Coronary artery (tissue), 2 donors: ENCODE data around the gene CHKA.
A peak's percentile ranks its signal among the peaks of the same experiment; 100 is the strongest.

Experiments used
- DNase-seq: peaks from one replicate; pipeline ENCODE4 v3.0.0-alpha.2; 2017; ENCODE audit warnings: low spot score
- H3K27ac ChIP-seq, 2 donors: fragments of 200-600 bp; sonication (generic); one replicate each; pipeline ENCODE4 v1.5.1; 2016 to 2019
- H3K4me3 ChIP-seq: fragments of 200-600 bp; sonication (generic); 2 replicates; pipeline ENCODE4 v1.5.1; 2016; ENCODE audit warnings: mild to moderate bottlenecking, moderate library complexity
- TF ChIP-seq, protein P1 (sequence below): fragments of 200-600 bp; sonication (generic); IDR thresholded peaks from one replicate; pipeline ENCODE4 v1.5.1; 2019; ENCODE audit warnings: antibody characterized with exemption

The CHKA gene

DNA sequence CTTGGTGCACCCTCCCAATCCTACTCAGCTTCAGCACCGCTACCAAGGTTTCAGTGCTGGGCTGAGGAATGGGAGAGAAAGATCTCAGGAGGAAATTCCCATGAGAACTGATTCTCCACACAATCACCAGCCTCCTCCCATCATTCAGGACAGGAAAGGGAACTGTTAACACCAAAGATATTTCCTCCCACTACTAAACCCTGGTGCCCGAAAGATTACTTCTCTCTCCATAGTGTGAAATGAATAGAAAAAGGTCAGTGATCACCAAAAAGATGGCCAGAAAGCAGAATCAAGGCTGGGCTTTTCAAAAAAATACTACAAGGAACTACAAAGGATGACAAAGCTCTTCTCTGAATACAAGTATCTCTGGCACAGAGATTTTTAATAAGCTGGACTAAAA is 56.3 kb downstream of the CHKA start:
- Histone ChIP-seq H3K4me3 (no peak overlapping the region), H3K27ac (no peak overlapping the region)
- DNase-seq, result no peak
- TF ChIP-seq, protein P1, sequence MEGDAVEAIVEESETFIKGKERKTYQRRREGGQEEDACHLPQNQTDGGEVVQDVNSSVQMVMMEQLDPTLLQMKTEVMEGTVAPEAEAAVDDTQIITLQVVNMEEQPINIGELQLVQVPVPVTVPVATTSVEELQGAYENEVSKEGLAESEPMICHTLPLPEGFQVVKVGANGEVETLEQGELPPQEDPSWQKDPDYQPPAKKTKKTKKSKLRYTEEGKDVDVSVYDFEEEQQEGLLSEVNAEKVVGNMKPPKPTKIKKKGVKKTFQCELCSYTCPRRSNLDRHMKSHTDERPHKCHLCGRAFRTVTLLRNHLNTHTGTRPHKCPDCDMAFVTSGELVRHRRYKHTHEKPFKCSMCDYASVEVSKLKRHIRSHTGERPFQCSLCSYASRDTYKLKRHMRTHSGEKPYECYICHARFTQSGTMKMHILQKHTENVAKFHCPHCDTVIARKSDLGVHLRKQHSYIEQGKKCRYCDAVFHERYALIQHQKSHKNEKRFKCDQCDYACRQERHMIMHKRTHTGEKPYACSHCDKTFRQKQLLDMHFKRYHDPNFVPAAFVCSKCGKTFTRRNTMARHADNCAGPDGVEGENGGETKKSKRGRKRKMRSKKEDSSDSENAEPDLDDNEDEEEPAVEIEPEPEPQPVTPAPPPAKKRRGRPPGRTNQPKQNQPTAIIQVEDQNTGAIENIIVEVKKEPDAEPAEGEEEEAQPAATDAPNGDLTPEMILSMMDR, result no peak

DNA sequence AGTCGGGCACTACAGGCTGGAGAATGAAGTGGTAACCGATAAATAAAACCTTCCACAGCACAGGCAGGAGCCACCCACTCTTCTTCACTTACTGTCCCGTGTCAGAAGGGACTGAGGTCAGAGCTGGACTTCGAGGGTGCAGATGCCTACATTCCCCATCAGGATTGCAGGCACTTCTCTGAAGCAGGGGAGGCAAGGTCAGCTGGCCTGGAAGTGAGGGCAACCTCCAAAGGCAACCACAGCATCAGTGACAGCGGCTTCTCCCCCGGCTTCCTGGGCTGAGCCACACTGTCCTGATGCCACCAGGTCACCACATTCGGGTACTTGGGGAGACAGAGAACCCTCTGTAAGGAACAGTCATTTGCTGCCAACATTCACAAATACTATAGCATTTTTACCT is 59.7 kb downstream of the CHKA start:
- H3K27ac ChIP-seq, result no peak overlapping the region
- TF ChIP-seq, protein P1, result no peak
- peak; percentile 54 for DNase-seq
- no peak overlapping the region for H3K4me3 ChIP-seq

DNA sequence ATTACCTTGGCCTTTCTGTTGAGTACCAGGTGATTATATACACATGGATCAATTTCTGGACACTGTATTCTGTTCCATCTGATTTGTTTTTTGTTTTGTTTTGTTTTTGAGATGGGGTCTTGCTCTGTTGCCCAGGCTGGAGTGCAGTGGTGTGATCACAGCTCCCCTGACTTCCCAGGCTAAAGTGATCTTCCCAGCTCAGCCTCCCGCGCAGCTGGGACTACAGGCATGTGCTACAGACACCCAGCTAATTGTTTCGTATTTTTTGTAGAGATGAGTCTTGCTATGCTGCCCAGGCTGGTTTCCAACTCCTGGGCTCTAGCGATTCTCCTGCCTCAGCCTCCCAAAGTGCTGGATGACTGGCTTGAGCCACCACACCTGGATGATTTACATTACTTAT is 63.4 kb downstream of the CHKA start:
- no peak for DNase-seq
- H3K27ac ChIP-seq, result no peak overlapping the region
- TF ChIP-seq, protein P1, result no peak
- H3K4me3 ChIP-seq, result no peak overlapping the region

DNA sequence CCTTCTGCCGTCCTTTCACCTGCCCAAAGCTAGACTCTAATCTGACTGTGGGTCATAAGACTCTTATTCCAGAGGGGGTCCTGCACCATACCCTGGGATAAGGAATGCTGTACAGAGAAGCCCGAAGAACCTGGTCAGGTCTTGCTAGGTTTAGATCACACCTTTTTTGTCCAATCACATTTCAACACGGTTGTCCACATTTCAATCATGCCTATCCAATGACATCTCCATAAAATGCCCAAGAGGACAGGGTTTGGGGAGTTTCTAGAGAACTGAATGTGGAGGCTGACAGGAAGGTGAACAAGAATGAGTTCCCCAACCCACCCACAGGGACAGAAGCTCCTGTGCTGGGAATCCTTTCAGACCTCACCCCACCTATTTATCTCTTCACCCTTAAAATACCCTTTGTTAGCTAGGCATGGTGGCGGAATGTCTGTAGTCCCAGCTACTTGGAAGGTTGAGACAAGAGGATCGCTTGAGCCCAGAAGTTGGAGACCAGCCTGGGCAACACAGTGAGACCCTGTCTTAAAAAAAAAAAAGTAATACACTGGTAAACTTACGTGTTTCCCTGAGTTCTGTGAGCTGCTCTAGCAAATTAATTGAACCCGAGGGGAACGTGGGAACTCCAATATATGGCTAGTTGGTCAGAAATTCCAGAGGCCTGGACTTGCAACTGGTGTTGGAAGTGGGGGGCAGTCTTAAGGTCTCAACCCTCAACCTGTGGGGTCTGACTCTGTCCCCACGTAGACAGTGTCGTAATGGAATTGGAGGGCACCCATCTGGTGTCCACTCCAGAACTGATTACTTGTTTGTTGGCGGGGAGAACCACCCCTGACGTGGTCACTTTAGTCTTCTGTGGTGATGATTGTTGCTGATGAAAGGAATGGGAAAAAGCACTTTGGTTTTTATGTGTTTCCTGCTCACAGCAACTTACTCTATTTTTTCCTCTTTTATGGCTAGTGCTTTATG is 64.6 kb downstream of the CHKA start:
- TF ChIP-seq, protein P1, result no peak
- Histone ChIP-seq H3K27ac (no peak overlapping the region), H3K4me3 (no peak overlapping the region)
- no peak for DNase-seq

DNA sequence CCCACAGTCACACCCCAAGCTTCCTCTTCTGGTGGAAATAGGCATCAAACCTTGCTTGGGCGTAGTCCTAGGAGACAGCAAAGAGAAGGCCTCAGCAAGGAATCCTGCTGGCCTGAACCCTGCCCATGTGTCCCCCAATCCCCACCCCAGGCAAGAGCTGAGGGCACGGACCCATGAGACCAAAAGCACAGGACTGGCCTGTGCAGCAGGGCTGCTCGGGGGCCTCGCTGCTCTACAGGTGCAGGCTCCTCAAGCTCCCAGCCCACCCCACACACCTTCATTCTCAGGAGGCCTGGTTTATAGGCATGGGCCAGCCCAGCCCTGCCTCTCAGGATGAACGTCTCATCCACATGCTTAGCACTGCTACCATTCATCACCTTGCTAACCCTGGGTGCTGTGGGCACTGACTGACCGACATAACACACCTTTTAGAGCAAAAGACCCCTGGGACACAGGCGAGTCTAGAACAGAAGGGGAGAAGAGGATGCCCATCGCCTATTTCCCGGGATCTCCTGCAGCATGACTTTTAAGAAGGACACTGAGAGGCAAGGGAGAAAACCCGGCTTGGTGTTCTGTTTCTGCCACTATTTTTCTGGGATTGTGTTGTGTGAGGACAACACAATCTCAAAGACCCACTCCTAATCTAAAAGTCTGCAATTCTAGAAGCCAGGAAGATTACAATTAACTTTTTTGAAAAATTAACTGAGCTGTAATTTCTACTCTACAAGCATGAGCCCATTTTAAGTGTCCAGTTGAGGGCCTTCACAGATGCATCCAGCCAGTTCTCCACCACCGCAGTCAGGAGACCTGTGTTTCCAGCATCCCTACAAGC is 67.0 kb downstream of the CHKA start:
- Histone ChIP-seq H3K4me3 (no peak overlapping the region), H3K27ac (no peak overlapping the region)
- DNase-seq, result no peak
- TF ChIP-seq, protein P1, result no peak

DNA sequence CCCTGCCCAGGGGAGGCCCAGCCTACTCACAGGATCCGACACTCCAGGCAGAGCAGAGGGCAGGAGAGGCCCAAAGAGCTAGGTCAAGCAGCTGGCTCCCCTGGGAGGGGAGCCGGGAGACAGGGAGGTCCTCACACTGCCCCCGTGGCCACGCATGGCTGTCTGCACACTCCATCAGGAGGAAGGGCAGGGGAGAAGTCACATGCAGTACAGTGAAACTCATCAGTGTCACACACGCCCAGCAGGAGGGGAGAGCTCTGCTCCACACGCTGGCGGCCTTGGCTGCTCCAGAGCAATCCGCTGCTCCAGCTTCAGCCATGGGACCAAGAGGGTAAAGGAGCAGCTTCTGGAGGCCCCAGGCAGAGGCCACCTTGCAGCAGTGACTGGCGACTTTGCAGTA is 68.1 kb downstream of the CHKA start:
- no peak overlapping the region for H3K27ac ChIP-seq
- TF ChIP-seq, protein P1, result no peak

More for the DNA sequence above, 68.1 kb downstream of the CHKA start:
- no peak for DNase-seq
- H3K4me3 ChIP-seq, result no peak overlapping the region
